ENCODE results near the gene SCYGR6.

DNA sequence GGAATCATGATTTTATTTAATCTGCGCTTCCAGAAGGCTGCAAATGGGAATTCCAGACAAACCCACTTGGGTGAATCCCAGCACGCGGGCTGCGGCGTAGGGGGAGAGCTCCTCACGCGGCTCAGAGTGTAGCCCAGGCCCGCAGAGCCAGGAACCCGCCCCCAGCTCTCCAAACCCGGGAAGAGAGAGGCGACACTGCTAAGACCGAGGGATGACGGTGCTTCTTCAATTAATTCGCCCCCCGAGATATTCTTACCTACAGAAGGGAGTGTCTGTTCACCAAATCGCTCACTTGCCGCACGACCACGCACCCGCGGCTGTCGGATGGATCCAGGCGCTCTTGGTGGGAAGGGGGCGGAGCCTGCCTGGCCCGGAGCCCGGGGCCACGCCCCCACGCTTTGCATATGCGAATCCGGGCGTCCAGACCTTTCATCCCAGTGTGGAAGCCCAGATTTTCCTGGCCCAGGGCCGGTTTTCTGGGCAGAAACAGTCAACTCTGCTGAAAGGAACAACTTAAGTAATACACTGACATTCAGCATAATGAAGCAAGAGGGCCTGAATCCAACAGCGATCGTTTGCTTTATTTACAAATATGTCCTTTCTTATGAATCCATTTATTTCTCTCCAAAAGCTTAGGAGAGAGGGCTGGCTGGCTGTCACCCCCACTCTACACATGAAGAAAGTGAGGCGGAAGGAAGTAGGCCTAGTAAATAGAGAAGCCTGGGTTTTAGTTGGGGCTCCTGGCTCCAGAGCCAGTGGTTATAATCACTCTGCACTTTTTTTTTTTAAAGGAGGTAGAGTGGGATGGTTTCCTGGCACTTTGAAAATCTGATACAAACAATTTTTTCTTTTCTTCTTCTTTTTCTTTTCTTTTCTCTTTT, 6.6 kb downstream of the SCYGR6 start, which contains the start of gene SLC19A3:
- TF ChIP-seq CTCF (IDR thresholded peaks at IDR 0.05) = no peak
- TF ChIP-seq POLR2A (IDR thresholded peaks at IDR 0.05) = no peak
- TF ChIP-seq POLR2AphosphoS5 (IDR thresholded peaks at IDR 0.05) = peak in 1 of 3 donors; percentile 44
- TF ChIP-seq EP300 (IDR thresholded peaks at IDR 0.05) = no peak

Measured in stomach (tissue), 4 donors.